GM21717 (cell line): ENCODE results near the gene STX18.
"Not testable (repeated sequence)": the region's sequence is repeated elsewhere in the genome, so short reads cannot be mapped to it uniquely, and the experiment has no call there.

Experiments used
- ATAC-seq: cut with Tn5 transposase; IDR thresholded peaks from one replicate; pipeline ENCODE4 v1.9.1; 2021; ENCODE audit warnings: mild to moderate bottlenecking, moderate library complexity; ENCODE audit not compliant: unreplicated experiment

The STX18 gene

GRCh38 chr4:4558881-4559280 lies 17.0 kb upstream of the STX18 start:
- no peak for ATAC-seq

DNA sequence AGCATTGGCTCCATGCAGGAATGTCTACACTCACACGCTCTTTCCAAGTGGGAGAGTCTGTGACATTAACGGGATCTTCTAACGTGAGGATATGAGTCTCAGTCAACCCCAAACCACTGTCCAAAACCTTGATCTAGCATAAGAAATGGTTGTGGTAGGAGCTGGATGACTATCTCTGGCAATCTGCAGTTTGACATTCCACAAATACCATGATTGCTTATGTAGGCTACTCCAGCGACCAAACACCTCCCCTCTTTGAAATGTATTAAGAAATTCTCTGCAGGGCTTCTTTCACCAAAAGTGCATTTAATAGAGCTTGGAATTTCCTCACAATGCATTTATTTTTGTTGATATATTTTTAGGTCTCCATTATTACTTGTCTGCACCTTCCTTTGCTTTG lies 14.1 kb upstream of the STX18 start:
- no peak for ATAC-seq

DNA sequence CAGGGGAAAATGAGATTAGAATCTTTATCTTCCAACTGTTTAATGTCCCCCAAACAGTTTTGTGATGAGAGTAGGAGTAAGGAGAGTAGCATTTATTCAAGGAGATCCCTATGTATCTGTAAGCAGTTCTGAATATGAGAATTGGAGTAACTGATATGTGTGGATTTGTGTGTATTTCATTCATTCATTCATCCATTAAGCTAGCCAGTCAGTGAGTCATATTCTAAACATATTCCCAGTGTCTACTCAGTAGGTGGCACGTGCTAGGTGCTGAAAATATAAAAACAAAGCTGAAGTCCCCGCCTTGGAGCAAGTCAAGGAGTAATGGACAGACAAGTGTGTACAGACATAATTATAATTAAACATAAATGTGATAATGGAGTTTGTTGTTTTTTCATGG lies 12.4 kb upstream of the STX18 start:
- no peak for ATAC-seq

DNA sequence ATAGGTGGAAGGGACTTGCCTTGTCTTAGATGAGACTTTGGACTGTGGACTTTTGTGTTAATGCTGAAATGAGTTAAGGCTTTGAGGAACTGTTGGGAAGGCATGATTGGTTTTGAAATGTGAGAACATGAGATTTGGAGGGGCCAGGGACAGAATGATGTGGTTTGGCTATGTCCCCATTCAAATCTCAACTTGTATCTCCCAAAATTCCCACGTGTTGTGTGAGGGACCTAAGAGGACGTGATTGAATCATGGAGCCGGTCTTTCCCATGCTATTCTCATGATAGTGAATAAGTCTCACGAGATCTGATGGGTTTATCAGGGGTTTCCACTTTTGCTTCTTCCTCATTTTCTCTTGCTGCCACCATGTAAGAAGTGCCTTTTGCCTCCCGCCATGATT lies 10.2 kb upstream of the STX18 start:
- not testable (repeated sequence) for ATAC-seq

DNA sequence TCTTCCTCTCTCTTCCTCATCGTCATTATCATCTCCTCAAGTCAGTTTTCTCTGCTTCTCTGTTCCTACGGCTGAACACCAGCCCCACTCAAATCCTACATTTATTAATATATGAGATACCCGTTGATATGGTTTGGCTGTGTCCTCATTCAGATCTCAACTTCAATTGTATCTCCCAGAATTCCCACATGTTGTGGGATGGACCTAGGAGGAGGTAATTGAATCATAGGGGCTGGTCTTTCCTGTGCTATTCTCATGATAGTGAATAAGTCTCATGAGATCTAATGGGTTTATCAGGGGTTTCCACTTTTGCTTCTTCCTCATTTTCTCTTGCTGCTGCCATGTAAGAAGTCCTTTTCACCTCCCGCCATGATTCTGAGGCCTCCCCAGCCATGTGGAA lies 8.3 kb upstream of the STX18 start:
- not testable (repeated sequence) for ATAC-seq

- ATAC-seq, result no peak
Measured at GRCh38 chr4:4549534-4549933, 7.7 kb upstream of the STX18 start.

- no peak for ATAC-seq
Measured at GRCh38 chr4:4542774-4543485, 1.1 kb upstream of the STX18 start.

- ATAC-seq, result peak; percentile 42
Measured at GRCh38 chr4:4541040-4541631, 712 bp downstream of the STX18 start.

GRCh38 chr4:4539481-4539880 lies 2.4 kb downstream of the STX18 start:
- ATAC-seq, result no peak

DNA sequence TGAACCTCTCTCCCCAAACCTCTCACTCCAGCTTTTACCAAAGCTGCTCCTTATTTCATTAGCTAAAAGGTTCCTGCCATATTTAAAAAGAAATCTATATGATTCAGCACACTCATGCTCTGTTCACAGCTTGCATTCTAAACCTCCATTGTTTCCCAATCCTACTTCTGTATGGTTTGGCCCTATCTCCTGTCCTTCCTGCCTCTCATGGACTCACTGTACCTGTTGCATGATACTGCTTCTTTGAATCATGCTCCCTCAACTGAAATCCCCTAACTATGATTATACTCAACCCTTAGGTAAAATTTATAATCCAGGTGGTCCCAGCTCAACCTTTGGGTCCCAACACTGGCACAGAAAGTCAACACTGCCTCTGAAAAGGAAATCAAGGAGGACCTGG lies 6.3 kb downstream of the STX18 start:
- no peak for ATAC-seq

DNA sequence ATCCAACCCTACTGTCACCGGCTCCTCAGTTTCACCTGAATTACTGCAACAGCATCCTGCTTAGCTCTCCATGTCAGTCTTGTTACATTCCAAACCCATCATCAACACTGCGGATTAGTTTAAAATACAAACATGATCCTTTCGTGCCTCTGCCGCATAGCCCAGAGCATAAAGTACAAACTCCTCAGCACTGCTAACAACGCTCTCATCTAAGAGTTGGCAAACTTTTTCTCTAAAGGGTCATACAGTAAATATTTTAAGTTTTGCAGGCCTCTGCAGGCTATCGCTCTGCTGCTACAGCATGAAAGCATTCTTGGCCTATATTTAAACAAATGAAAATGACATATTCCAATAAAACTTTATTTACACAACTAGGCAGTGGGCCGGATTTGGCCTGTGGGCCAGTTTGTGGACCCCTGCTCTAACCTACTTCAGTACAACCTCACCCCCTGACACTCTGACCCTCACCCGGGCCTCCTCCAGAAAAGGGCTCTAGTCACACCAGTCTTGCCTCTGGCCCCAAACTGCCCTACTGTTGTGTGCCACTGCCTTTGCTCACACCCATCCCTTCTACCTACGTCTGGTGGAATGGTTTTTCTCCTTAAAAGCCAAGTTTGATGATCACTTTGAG lies 7.2 kb downstream of the STX18 start:
- no peak for ATAC-seq

GRCh38 chr4:4533461-4534169 lies 8.2 kb downstream of the STX18 start:
- no peak for ATAC-seq

DNA sequence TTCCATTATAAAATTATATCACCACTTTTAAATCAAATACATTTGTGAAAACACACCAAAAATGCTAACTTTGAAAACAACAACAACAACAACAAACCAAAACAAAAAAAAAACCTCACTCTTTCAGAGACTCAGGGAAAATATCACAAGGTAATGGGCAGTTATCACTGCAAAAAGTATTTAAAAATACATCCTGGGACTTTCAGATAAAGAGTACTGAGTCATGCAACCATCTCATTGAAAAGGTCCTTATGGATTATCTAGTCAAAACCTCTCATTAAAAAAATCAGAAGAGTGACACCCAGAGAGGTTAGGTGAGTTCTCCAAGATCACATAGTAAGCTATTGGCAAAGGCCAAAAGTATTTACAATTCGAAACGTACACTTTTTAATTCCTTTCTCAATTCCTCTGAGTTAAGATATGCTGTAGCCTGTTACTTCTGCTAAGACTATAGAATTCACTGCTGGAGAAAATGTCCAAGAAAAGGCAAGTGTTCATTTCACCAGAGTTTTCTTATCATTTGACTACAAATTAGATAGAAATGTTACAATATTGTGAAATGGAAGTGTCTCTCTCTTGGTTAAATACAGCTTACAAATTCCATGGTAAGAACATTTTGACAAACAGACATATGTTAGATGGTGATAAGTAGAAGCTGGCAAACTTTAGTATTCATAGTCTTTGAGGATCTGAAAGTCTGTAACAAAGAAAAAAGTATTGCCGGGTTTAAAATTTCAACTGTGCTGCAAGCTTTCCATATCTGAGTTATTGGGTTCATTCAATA lies 9.3 kb downstream of the STX18 start:
- ATAC-seq, result no peak

- no peak for ATAC-seq
Measured at GRCh38 chr4:4529392-4529791, 12.5 kb downstream of the STX18 start.

DNA sequence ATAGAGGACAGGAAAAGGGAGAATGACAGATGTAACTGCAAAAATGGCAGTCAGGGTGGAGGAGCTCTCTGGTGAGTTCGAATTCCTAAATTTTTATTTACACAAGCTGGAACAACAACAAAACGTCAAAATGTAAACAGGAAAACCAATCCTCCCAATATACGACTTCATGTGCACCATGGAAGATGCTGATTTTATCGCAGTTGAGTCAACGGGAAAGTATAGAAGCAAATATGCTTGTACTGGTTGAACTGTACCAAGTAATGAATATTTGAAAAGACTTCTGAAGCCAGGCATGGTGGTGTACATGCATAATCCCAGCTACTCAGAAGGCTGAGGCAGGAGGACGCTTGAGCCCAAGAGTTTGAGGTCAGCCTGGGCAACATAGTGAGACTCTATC lies 15.4 kb downstream of the STX18 start:
- ATAC-seq, result no peak

DNA sequence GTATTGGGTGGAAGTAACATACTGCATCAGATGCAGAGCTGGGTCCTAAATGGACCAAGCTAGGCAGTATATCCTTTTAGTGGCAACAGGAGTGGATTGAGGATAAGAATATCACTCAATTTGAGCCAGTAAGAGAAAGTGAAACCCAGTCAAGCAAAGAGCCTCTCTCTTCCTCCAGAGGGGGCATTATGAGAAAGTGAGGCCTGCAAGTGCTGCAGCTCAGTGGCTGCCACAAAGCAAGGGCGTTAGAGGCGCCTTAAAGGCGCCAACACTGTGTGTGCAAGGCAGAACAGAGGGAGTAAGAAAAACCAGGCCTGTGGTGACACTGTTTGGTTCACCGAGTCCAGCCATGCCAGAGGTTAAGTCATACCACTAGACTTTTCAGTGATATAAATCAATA lies 17.5 kb downstream of the STX18 start:
- peak; percentile 97 for ATAC-seq

- no peak for ATAC-seq
Measured at GRCh38 chr4:4521731-4522130, 20.1 kb downstream of the STX18 start.

- no peak for ATAC-seq
Measured at GRCh38 chr4:4521136-4521535, 20.7 kb downstream of the STX18 start.

- ATAC-seq, result no peak
Measured at GRCh38 chr4:4519297-4519894, 22.5 kb downstream of the STX18 start.

- no peak for ATAC-seq
Measured at GRCh38 chr4:4518747-4519146, 23.1 kb downstream of the STX18 start.

- ATAC-seq, result no peak
Measured at GRCh38 chr4:4514786-4515185, 27.1 kb downstream of the STX18 start.
